Transverse colon (tissue), 4 donors: ENCODE results near the gene PIGR. TPM values are rescaled to one million over a fixed set of nuclear protein-coding genes. Genes with fewer than 3 reads are reported as not detected.

Experiments used
- DNase-seq: peaks from one replicate; pipeline ENCODE4 v3.0.0-alpha.2; 2019
- H3K27ac ChIP-seq, 4 donors: fragments of 200-600 bp; sonication (generic); 2 replicates each; pipeline ENCODE4 v1.5.1; 2016 to 2018; ENCODE audit warnings: inconsistent platforms in 4 of 4
- H3K27me3 ChIP-seq: fragments of 200-600 bp; sonication (generic); 2 replicates; pipeline ENCODE4 v1.5.1; 2017; ENCODE audit warnings: inconsistent platforms
- H3K36me3 ChIP-seq, 4 donors: fragments of 200-600 bp; sonication (generic); 2 replicates each; pipeline ENCODE4 v1.5.1; 2017 to 2019; ENCODE audit warnings: inconsistent platforms in 4 of 4
- H3K4me1 ChIP-seq, 4 donors: fragments of 200-600 bp; sonication (generic); 2 replicates each; pipeline ENCODE4 v1.5.1; 2017 to 2020; ENCODE audit warnings: inconsistent platforms in 4 of 4
- H3K4me3 ChIP-seq, 4 donors: fragments of 200-600 bp; sonication (generic); 1 replicate in 1 of 4; 2 replicates in 3 of 4; pipeline versions ENCODE4 v1.5.1 to v1.6.1; 2017 to 2019; ENCODE audit warnings: inconsistent platforms in 4 of 4
- H3K9me3 ChIP-seq, 2 donors: fragments of 200-600 bp; sonication (generic); 2 replicates each; pipeline ENCODE4 v1.5.1; 2017 to 2019; ENCODE audit warnings: inconsistent platforms in 2 of 2
- EP300 ChIP-seq: sonication (generic); formaldehyde crosslinking; IDR thresholded peaks from one replicate; pipeline ENCODE4 v1.6.1; 2017; ENCODE audit warnings: antibody characterized with exemption, low read depth
- POLR2A ChIP-seq: fragments of 450-650 bp; IDR thresholded peaks from one replicate; pipeline ENCODE4 v1.6.1; 2016; ENCODE audit warnings: antibody characterized with exemption, mild to moderate bottlenecking, moderate library complexity
- POLR2AphosphoS5 ChIP-seq, 3 donors: sonication (generic); formaldehyde crosslinking; IDR thresholded peaks; one replicate each; pipeline ENCODE4 v1.6.1; 2016; ENCODE audit warnings: antibody characterized with exemption in 3 of 3
- WGBS, 2 donors: methylation state at CpG; one replicate each; pipeline ENCODE4 v1.1.5; 2018; ENCODE audit warnings: low coverage in 1 of 2; 5-methylcytosine and 5-hydroxymethylcytosine counted together
- in situ Hi-C, 4 donors: fragments of 200-750 bp; cut with MboI; loops; one replicate each; pipeline versions ENCODE4 v1.15.0 to v1.15.1; 2017; ENCODE audit warnings: low sequenced_read_pairs in 3 of 4, low pct_ligation_motif_present in 1 of 4, low pct_unique_long_range_greater_than_20kb in 1 of 4
- intact Hi-C: fragments of 100-400 bp; cut with DNase I; formaldehyde crosslinking; loops from one replicate; pipeline ENCODE4 v1.15.1; 2023; ENCODE audit warnings: low total_unique reads
- total RNA-seq, 4 donors: library from RNA; depleted of rRNA; stranded (reverse); fragments of >200 nt; gene quantifications; one replicate each; pipeline ENCODE4 v1.1.0, GENCODE V29; 2016
- TF ChIP-seq, protein P1 (sequence below), 5 experiments: fragments of 200-600 bp in 3 of 5; fragments of 450-650 bp in 2 of 5; sonication (generic) in 3 of 5; IDR thresholded peaks; 1 replicate in 2 of 5; 2 replicates in 3 of 5; pipeline ENCODE4 v1.5.1; 2016 to 2017; ENCODE audit warnings: antibody characterized with exemption in 5 of 5, inconsistent platforms in 3 of 5, mild to moderate bottlenecking in 2 of 5, moderate library complexity in 1 of 5

PIGR gene
- total RNA-seq, 4 donors from 2014 or later, result 3,370 to 10,796 (median 6,659) TPM

GRCh38 chr1:206961668-206962067, 15.4 kb upstream of the PIGR start:
- Histone ChIP-seq H3K9me3 (no peaks in the 10 kb centered on the region), H3K27me3 (no peaks in the 10 kb centered on the region), H3K4me3 (no peak overlapping the region), H3K36me3 (no peaks in the 10 kb centered on the region), H3K27ac (no peak overlapping the region), H3K4me1 (peaks cover 0 to 23% (median 14%) of the 10 kb centered on the region in 4 donors)
- 78 to 94% methylated on average over 3 of the region's 3 CpGs for WGBS, 2 donors
- intact Hi-C loops, result no loop called here
- DNase-seq, result no peak
- in situ Hi-C loops, result no loop called here
- TF ChIP-seq POLR2A (no peak), EP300 (no peak), POLR2AphosphoS5 (IDR thresholded peaks at IDR 0.05) (no peak)
- TF ChIP-seq, protein P1, sequence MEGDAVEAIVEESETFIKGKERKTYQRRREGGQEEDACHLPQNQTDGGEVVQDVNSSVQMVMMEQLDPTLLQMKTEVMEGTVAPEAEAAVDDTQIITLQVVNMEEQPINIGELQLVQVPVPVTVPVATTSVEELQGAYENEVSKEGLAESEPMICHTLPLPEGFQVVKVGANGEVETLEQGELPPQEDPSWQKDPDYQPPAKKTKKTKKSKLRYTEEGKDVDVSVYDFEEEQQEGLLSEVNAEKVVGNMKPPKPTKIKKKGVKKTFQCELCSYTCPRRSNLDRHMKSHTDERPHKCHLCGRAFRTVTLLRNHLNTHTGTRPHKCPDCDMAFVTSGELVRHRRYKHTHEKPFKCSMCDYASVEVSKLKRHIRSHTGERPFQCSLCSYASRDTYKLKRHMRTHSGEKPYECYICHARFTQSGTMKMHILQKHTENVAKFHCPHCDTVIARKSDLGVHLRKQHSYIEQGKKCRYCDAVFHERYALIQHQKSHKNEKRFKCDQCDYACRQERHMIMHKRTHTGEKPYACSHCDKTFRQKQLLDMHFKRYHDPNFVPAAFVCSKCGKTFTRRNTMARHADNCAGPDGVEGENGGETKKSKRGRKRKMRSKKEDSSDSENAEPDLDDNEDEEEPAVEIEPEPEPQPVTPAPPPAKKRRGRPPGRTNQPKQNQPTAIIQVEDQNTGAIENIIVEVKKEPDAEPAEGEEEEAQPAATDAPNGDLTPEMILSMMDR (IDR thresholded peaks at IDR 0.05), result no peak

DNA sequence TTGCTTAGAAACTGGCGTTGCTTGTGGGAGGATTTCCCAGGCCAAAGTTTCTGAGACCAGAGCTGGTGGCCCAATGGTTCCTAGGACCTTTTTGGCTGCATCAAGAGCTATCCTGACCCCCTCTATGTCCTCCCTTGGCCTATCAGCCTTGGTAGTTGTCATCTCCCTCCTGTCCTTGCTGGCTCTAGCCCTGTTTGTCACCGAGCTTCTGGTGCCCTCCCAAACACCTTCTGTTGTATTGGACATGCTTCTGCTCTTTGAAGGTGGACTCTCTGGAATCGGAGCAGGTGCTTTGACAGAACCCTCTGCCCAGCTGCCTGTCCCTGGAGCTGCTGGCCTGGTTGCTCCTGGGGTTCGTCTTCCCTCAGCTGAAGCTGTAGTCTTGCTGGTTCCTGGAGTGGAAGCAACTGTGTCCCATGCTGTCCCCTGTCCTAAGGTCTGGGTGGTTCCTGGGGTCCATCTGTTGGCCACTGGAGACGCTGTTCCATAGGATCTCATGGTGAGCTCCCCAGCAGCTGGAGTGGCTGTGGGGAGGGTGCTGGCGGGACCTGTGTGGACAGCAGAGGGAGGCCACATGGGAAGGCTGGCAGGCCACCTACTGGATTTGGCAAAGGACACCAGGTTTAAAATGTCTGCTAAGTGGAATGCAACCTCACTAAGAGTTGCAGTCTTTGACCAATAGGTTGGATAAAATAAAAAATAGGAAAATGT, 14.6 kb upstream of the PIGR start:
- H3K4me3 ChIP-seq, result no peak overlapping the region
- no peak for TF ChIP-seq POLR2A
- TF ChIP-seq POLR2AphosphoS5 (IDR thresholded peaks at IDR 0.05), result no peak
- TF ChIP-seq, protein P1 (IDR thresholded peaks at IDR 0.05), result no peak
- TF ChIP-seq EP300, result no peak
- WGBS, 2 donors, result 95% methylated on average over 6 of the region's 6 CpGs; no CpG with 5 or more reads in 1 of the 2 donors
- H3K36me3 ChIP-seq, result no peaks in the 10 kb centered on the region
- no peak for DNase-seq
- no peaks in the 10 kb centered on the region for H3K27me3 ChIP-seq
- intact Hi-C loops (no loop called here), in situ Hi-C loops (no loop called here)
- H3K9me3 ChIP-seq, result no peaks in the 10 kb centered on the region
- peaks cover 3 to 29% (median 20%) of the 10 kb centered on the region in 4 donors for H3K4me1 ChIP-seq
- H3K27ac ChIP-seq, result no peak overlapping the region

DNA sequence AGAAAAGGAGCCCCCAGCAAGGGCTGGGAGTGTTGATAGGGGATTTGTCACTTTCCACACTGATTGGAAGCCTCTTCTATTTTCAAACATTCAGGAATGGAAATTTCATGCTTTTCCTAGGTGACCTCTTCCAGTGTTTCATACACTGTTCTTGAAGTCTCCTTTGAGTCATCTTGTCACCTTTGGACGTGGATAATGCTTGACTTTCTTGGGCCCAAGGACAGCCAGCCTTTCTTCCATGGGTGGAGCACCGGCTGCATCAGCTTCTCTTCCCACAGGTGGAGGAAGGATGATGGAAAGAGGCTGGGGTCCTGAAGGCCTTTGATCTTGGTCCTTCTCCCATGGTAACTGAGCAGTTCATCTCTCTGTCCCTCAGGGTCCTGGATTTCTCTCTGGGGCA, 11.9 kb upstream of the PIGR start:
- Histone ChIP-seq H3K4me3 (no peak overlapping the region), H3K36me3 (no peaks in the 10 kb centered on the region), H3K27me3 (no peaks in the 10 kb centered on the region), H3K27ac (no peak overlapping the region), H3K4me1 (peaks cover 7 to 44% (median 33%) of the 10 kb centered on the region in 4 donors), H3K9me3 (no peaks in the 10 kb centered on the region)
- WGBS, 2 donors, result 78% methylated on average over 2 of the region's 2 CpGs; no CpG with 5 or more reads in 1 of the 2 donors
- TF ChIP-seq, protein P1 (IDR thresholded peaks at IDR 0.05), result no peak
- in situ Hi-C loops, result no loop called here
- DNase-seq, result no peak
- intact Hi-C loops, result no loop called here

DNA sequence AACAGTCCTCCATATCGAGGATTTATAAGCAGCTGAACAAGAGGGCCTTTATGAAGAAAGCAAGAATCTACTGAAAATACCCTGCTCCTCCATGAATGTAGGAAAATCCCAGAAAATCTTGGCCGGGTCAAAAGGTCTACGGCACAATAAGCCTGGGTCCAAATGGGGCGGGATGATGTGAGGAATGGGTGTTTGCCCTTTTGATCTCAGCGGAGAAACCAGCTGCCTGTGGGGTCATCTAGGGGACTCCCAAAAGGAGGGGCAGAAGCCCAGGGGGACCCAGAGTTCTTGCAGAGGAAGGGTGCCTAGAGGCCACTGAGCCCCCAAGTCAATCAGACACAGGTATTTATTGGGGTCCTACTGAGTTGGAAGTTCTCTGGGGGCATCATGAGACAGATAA, 11.4 kb upstream of the PIGR start:
- no peaks in the 10 kb centered on the region for H3K9me3 ChIP-seq
- H3K27me3 ChIP-seq, result no peaks in the 10 kb centered on the region
- peaks cover 7 to 44% (median 36%) of the 10 kb centered on the region in 4 donors for H3K4me1 ChIP-seq
- H3K36me3 ChIP-seq, result no peaks in the 10 kb centered on the region
- in situ Hi-C loops, result no loop called here
- TF ChIP-seq POLR2A (no peak), EP300 (no peak), POLR2AphosphoS5 (IDR thresholded peaks at IDR 0.05) (no peak)
- TF ChIP-seq, protein P1 (IDR thresholded peaks at IDR 0.05), result no peak
- no peak for DNase-seq
- WGBS, 2 donors, result 78% methylated on average over 5 of the region's 5 CpGs; no CpG with 5 or more reads in 1 of the 2 donors
- intact Hi-C loops, result no loop called here
- H3K4me3 ChIP-seq, result no peak overlapping the region
- H3K27ac ChIP-seq, result no peak overlapping the region
